H1 (cell line): ENCODE data around the gene HMOX2. TPM values are rescaled to one million over a fixed set of nuclear protein-coding genes. Genes with fewer than 3 reads are reported as not detected.

ENCODE experiments used
- CTCF ChIA-PET: fragments of 300-600 bp; sonication (Branson Sonifier 250); formaldehyde crosslinking; loops from one replicate; lab custom pipeline; 2021; ENCODE audit not compliant: partially characterized antibody; lab: Charles Lee
- POLR2A ChIA-PET: fragments of 300-600 bp; sonication (Branson Sonifier 250); formaldehyde crosslinking; loops from one replicate; lab custom pipeline; 2021; ENCODE audit warnings: inconsistent platforms; ENCODE audit not compliant: partially characterized antibody; lab: Charles Lee
- DNase-seq, 2 experiments: peaks; one replicate each; pipeline versions ENCODE4 v3.0.0 to v3.0.0-alpha.2; 2010 to 2022; ENCODE audit warnings: low spot score in 2 of 2, low read depth in 1 of 2, mixed read lengths in 1 of 2
- FAIRE-seq: peaks from 2 replicates; lab custom pipeline; 2011; peaks lifted over from hg19 to GRCh38; lab: Jason Lieb, UNC
- H2AFZ ChIP-seq: 2 replicates; pipeline ENCODE4 v1.8.1; 2012; ENCODE audit warnings: low read length, inconsistent platforms
- H2AK5ac ChIP-seq: 2 replicates; pipeline ENCODE4 v1.6.1; 2013; ENCODE audit warnings: low read depth, low read length
- H2BK120ac ChIP-seq: replicated peaks from 2 replicates; pipeline ENCODE3; 2013; ENCODE audit warnings: low read depth, low read length, inconsistent platforms
- H2BK12ac ChIP-seq: 2 replicates; pipeline ENCODE4 v1.6.1; 2013; ENCODE audit warnings: low read depth, low read length
- H2BK15ac ChIP-seq: 2 replicates; pipeline ENCODE4 v1.6.1; 2013; ENCODE audit warnings: low read length
- H2BK20ac ChIP-seq: 2 replicates; pipeline ENCODE4 v1.6.1; 2013; ENCODE audit warnings: low read length
- H2BK5ac ChIP-seq: 2 replicates; pipeline ENCODE4 v1.6.1; 2013; ENCODE audit warnings: low read depth, low read length
- H3K14ac ChIP-seq: 2 replicates; pipeline ENCODE4 v1.6.1; 2013; ENCODE audit warnings: inconsistent platforms; ENCODE audit not compliant: insufficient read length
- H3K18ac ChIP-seq: 2 replicates; pipeline ENCODE4 v1.6.1; 2013; ENCODE audit warnings: low read length; ENCODE audit errors: extremely low read depth
- H3K23ac ChIP-seq: 2 replicates; pipeline ENCODE4 v1.6.1; 2013; ENCODE audit warnings: inconsistent platforms; ENCODE audit not compliant: insufficient read length
- H3K23me2 ChIP-seq: 2 replicates; pipeline ENCODE4 v1.6.1; 2013; ENCODE audit warnings: low read depth, low read length
- H3K27ac ChIP-seq: 2 replicates; pipeline ENCODE4 v1.6.1; 2011; ENCODE audit warnings: low read depth, low read length, inconsistent platforms
- H3K27me3 ChIP-seq, 4 experiments: replicated peaks in 1 of 4; 1 replicate in 1 of 4; 2 replicates in 3 of 4; pipeline versions ENCODE4 v1.6.1 to v1.8.1; 2011 to 2013; ENCODE audit warnings: low read length in 3 of 4, mild to moderate bottlenecking in 3 of 4, inconsistent platforms in 2 of 4, mixed read lengths in 2 of 4, moderate library complexity in 1 of 4; ENCODE audit not compliant: control insufficient read depth in 3 of 4, insufficient read depth in 3 of 4; ENCODE audit errors: extremely low read depth in 1 of 4
- H3K36me3 ChIP-seq, 4 experiments: 2 replicates each; pipeline versions ENCODE4 v1.6.1 to v1.8.1; 2011 to 2013; ENCODE audit warnings: mild to moderate bottlenecking in 4 of 4, low read length in 3 of 4, moderate library complexity in 2 of 4, control low read depth in 1 of 4, inconsistent platforms in 1 of 4; ENCODE audit not compliant: insufficient read depth in 4 of 4, control insufficient read depth in 2 of 4
- H3K4ac ChIP-seq: replicated peaks from 2 replicates; pipeline ENCODE3; 2013; ENCODE audit warnings: low read length, low read depth, mixed read lengths, inconsistent platforms; ENCODE audit not compliant: insufficient read length
- H3K4me1 ChIP-seq, 4 experiments: replicated peaks in 1 of 4; 1 replicate in 1 of 4; 2 replicates in 3 of 4; pipeline versions ENCODE4 v1.6.1 to v1.8.1; 2011 to 2013; ENCODE audit warnings: low read length in 3 of 4, inconsistent platforms in 2 of 4, mixed read lengths in 1 of 4; ENCODE audit not compliant: insufficient read depth in 4 of 4, control insufficient read depth in 3 of 4
- H3K4me2 ChIP-seq, 2 experiments: 2 replicates each; pipeline versions ENCODE4 v1.6.1 to v1.8.1; 2011 to 2013; ENCODE audit warnings: low read depth in 2 of 2, low read length in 2 of 2, control low read depth in 1 of 2, inconsistent platforms in 1 of 2, mild to moderate bottlenecking in 1 of 2; ENCODE audit not compliant: insufficient read depth in 1 of 2
- H3K4me3 ChIP-seq, 4 experiments: fragments of 200-600, 300-600 bp in 1 of 4; sonication (generic), shearing (Covaris generic), sonication (Bioruptor Twin) in 1 of 4; 2 replicates each; pipeline versions ENCODE4 v1.5.1 to v1.8.1; 2011 to 2016; ENCODE audit warnings: low read length in 4 of 4, low read depth in 3 of 4, control low read depth in 2 of 4, inconsistent platforms in 2 of 4, mild to moderate bottlenecking in 2 of 4, mixed read lengths in 1 of 4, moderate library complexity in 1 of 4; ENCODE audit not compliant: insufficient read depth in 2 of 4; ENCODE audit errors: extremely low read depth in 1 of 4
- H3K56ac ChIP-seq: replicated peaks from 2 replicates; pipeline ENCODE3; 2013; ENCODE audit warnings: low read depth, mild to moderate bottlenecking, mixed read lengths, low read length, inconsistent platforms; ENCODE audit not compliant: insufficient read length
- H3K79me1 ChIP-seq: 2 replicates; pipeline ENCODE4 v1.6.1; 2013; ENCODE audit warnings: low read depth, low read length, control low read depth
- H3K79me2 ChIP-seq, 2 experiments: 2 replicates each; pipeline versions ENCODE4 v1.6.1 to v1.8.1; 2012 to 2013; ENCODE audit warnings: low read length in 2 of 2, mild to moderate bottlenecking in 2 of 2, inconsistent platforms in 1 of 2; ENCODE audit not compliant: insufficient read depth in 2 of 2, control insufficient read depth in 1 of 2
- H3K9ac ChIP-seq, 4 experiments: replicated peaks in 1 of 4; 1 replicate in 1 of 4; 2 replicates in 3 of 4; pipeline versions ENCODE4 v1.6.1 to v1.8.1; 2011 to 2013; ENCODE audit warnings: low read depth in 3 of 4, low read length in 3 of 4, control low read depth in 2 of 4, mild to moderate bottlenecking in 2 of 4, moderate library complexity in 2 of 4, inconsistent platforms in 1 of 4; ENCODE audit errors: extremely low read depth in 1 of 4
- H3K9me3 ChIP-seq, 2 experiments: 2 replicates each; pipeline versions ENCODE4 v1.6.1 to v1.8.1; 2012 to 2013; ENCODE audit warnings: mild to moderate bottlenecking in 2 of 2, moderate library complexity in 2 of 2, control low read depth in 1 of 2, inconsistent platforms in 1 of 2, low read depth in 1 of 2, low read length in 1 of 2, mixed read lengths in 1 of 2; ENCODE audit not compliant: insufficient read depth in 2 of 2
- H4K20me1 ChIP-seq, 2 experiments: replicated peaks in 1 of 2; 2 replicates each; pipeline versions ENCODE3 to v1.8.1; 2011 to 2013; ENCODE audit warnings: inconsistent platforms in 2 of 2, low read length in 2 of 2, mild to moderate bottlenecking in 1 of 2; ENCODE audit not compliant: insufficient read depth in 2 of 2, control insufficient read depth in 1 of 2
- H4K5ac ChIP-seq: 2 replicates; pipeline ENCODE4 v1.6.1; 2013; ENCODE audit warnings: low read length, low read depth, mixed read lengths, inconsistent platforms; ENCODE audit not compliant: insufficient read length
- H4K8ac ChIP-seq: 2 replicates; pipeline ENCODE4 v1.8.0; 2013; ENCODE audit warnings: mild to moderate bottlenecking, moderate library complexity, low read length, inconsistent platforms; ENCODE audit not compliant: insufficient read depth; ENCODE audit errors: extremely low read depth
- H4K91ac ChIP-seq: replicated peaks from 2 replicates; pipeline ENCODE3; 2013; ENCODE audit warnings: low read length, mixed read lengths, inconsistent platforms; ENCODE audit not compliant: insufficient read length
- ASH2L ChIP-seq: fragments of 200-600, 300-600 bp; sonication (generic); IDR thresholded peaks from one replicate; pipeline ENCODE4 v1.7.1; 2017; ENCODE audit warnings: low read length
- CBX8 ChIP-seq: fragments of 300-800, 300-1000 bp; sonication (generic); IDR thresholded peaks from 2 replicates; pipeline ENCODE4 v1.7.1; 2016; ENCODE audit warnings: low read depth, low read length, borderline replicate concordance
- CTCF ChIP-seq, 3 experiments: IDR thresholded peaks; 1 replicate in 2 of 3; 2 replicates in 1 of 3; pipeline versions ENCODE4 v1.5.1 to v1.6.1; 2011; ENCODE audit warnings: low read length in 3 of 3, mild to moderate bottlenecking in 3 of 3, inconsistent platforms in 2 of 3, low read depth in 1 of 3, moderate library complexity in 1 of 3; ENCODE audit not compliant: insufficient read depth in 1 of 3; ENCODE audit errors: control extremely low read depth in 1 of 3
- E2F6 ChIP-seq: IDR thresholded peaks from 2 replicates; pipeline ENCODE4 v1.6.1; 2012; ENCODE audit warnings: inconsistent platforms
- MAFK ChIP-seq: IDR thresholded peaks from 2 replicates; pipeline ENCODE4 v1.6.1; 2012; ENCODE audit warnings: low read depth, mild to moderate bottlenecking, improper control_type of control experiment, low read length
- PHF8 ChIP-seq: fragments of 200-600 bp; sonication (generic); conservative IDR thresholded peaks from 2 replicates; pipeline ENCODE4 v1.7.1; 2012; ENCODE audit warnings: low read depth, mild to moderate bottlenecking, inconsistent platforms, low read length, moderate library complexity
- RFX5 ChIP-seq: IDR thresholded peaks from 2 replicates; pipeline ENCODE4 v1.6.1; 2011; ENCODE audit warnings: low read depth, low read length, improper control_type of control experiment, borderline replicate concordance
- WGBS, 2 experiments: shearing (Covaris generic) in 1 of 2; methylation state at CpG; one replicate each; pipeline versions ENCODE4 v1.1.6 to v1.1.7; 2013 to 2015; ENCODE audit warnings: low lambda C conversion rate in 2 of 2, mixed read lengths in 2 of 2, inconsistent platforms in 1 of 2, low coverage in 1 of 2, missing lambda C conversion rate in 1 of 2; ENCODE audit not compliant: insufficient replicate concordance in 2 of 2, insufficient coverage in 1 of 2, insufficient read length in 1 of 2; ENCODE audit errors: extremely low coverage in 1 of 2, missing lambda C conversion rate in 1 of 2; 5-methylcytosine and 5-hydroxymethylcytosine counted together
- polyA plus RNA-seq, 7 experiments: library from polyadenylated mRNA; depleted of rRNA in 3 of 7; stranded (reverse) in 5 of 7; unstranded in 2 of 7; fragments of >200 nt in 5 of 7; fragments of 200-250 nt in 2 of 7; gene quantifications; 1 replicate in 5 of 7; 2 replicates in 1 of 7; 4 replicates in 1 of 7; pipeline versions ENCODE4 v1.2.1 to v1.2.3, GENCODE V29; 2011 to 2013; ENCODE audit warnings: missing spikeins in 2 of 7, mixed read lengths in 2 of 7
- total RNA-seq: library from RNA; stranded (reverse); fragmentation: NEBNext Ultra II Directional; extraction: Animal tissue kit (Norgen Biotek cat#: 25700); gene quantifications from 2 replicates; pipeline ENCODE4 v1.2.1, GENCODE V29; 2021
- TF ChIP-seq, protein P1 (sequence below): IDR thresholded peaks from 2 replicates; pipeline ENCODE4 v1.6.1; 2012; ENCODE audit warnings: low read length, inconsistent platforms

Gene HMOX2
- total and polyA plus RNA-seq, 2 of the 8 experiments (the other 6 are each of a cell fraction or from before 2014, with no cell fraction given), result 36.5 to 48.4 TPM

- peaks cover 2% of the 10 kb centered on the region; the same call in 1 of the 2 replicates for H3K79me1 ChIP-seq
- CTCF ChIA-PET, result interaction anchor here (0.8 to 1.4 kb wide), 2 partner anchors 37 to 135 kb away, joined by 3 to 5 read pairs; no protein-coding TSS in a partner anchor
- FAIRE-seq (no peak), DNase-seq (no peak)
- no peak overlapping the region for H2BK120ac ChIP-seq
- no peak overlapping the region for H3K56ac ChIP-seq
- no peak overlapping the region for H3K4ac ChIP-seq
- H4K5ac ChIP-seq, result no peak overlapping the region
- H2BK5ac ChIP-seq, result no peak overlapping the region
- H2AK5ac ChIP-seq, result no peak overlapping the region
- H2AFZ ChIP-seq, result no peak overlapping the region
- H3K79me2 ChIP-seq, result peaks cover 0 to under 1% of the 10 kb centered on the region in 2 experiments; a peak in 1 of 4 replicates
- H3K4me1 ChIP-seq, result peaks cover 0 to 2% (median 0%) of the 10 kb centered on the region in 4 experiments; a peak in 2 of 7 replicates
- no peak overlapping the region for H4K91ac ChIP-seq
- peaks cover 0 to 15% of the 10 kb centered on the region in 2 experiments for H4K20me1 ChIP-seq
- H3K23ac ChIP-seq, result no peak overlapping the region
- H3K23me2 ChIP-seq, result no peaks in the 10 kb centered on the region
- no peak overlapping the region for H2BK15ac ChIP-seq
- H3K18ac ChIP-seq, result no peak overlapping the region
- POLR2A ChIA-PET, result interaction anchor here (0.6 to 14.4 kb wide), 5 partner anchors 8 to 118 kb away, joined by 3 to 257 read pairs (median 3); partner anchors contain the start of gene HMOX2
- WGBS, 2 experiments, result 93% methylated on average over 16 of the region's 16 CpGs; no CpG with 5 or more reads in 1 of the 2 experiments
- no peak overlapping the region for H3K9ac ChIP-seq
- H4K8ac ChIP-seq, result no peak overlapping the region
- H3K14ac ChIP-seq, result no peak overlapping the region
- H2BK20ac ChIP-seq, result no peak overlapping the region
- no peak overlapping the region for H3K4me2 ChIP-seq
- H2BK12ac ChIP-seq, result no peak overlapping the region
- H3K36me3 ChIP-seq, result peaks cover 8 to 46% (median 33%) of the 10 kb centered on the region in 4 experiments
- H3K27me3 ChIP-seq, result no peaks in the 10 kb centered on the region
- no peak overlapping the region for H3K4me3 ChIP-seq
- no peak overlapping the region for H3K27ac ChIP-seq
- H3K9me3 ChIP-seq, result no peaks in the 10 kb centered on the region
- TF ChIP-seq, protein P1, sequence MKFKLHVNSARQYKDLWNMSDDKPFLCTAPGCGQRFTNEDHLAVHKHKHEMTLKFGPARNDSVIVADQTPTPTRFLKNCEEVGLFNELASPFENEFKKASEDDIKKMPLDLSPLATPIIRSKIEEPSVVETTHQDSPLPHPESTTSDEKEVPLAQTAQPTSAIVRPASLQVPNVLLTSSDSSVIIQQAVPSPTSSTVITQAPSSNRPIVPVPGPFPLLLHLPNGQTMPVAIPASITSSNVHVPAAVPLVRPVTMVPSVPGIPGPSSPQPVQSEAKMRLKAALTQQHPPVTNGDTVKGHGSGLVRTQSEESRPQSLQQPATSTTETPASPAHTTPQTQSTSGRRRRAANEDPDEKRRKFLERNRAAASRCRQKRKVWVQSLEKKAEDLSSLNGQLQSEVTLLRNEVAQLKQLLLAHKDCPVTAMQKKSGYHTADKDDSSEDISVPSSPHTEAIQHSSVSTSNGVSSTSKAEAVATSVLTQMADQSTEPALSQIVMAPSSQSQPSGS, result no peak
- no peak for TF ChIP-seq PHF8
- TF ChIP-seq RFX5, result no peak
- no peak for TF ChIP-seq ASH2L
- no peak for TF ChIP-seq MAFK
- TF ChIP-seq E2F6, result no peak
- TF ChIP-seq CBX8, result no peak
- no peak for TF ChIP-seq CTCF (IDR thresholded peaks at IDR 0.05; ENCODE audit: control extremely low read depth in 1 of 3, insufficient read depth in 1 of 3, low read depth in 1 of 3, low read length in 3 of 3)
Observed at GRCh38 chr16:4467916-4468315, 8.3 kb upstream of the HMOX2 start.
